Measurements from ENCODE around the gene MRPS14.

The MRPS14 gene

GRCh38 chr1:174996476-174996875 is 26.7 kb downstream of the MRPS14 start:
- no peaks in the 10 kb centered on the region for H3K27me3 ChIP-seq
- peaks cover 0 to 42% (median 12%) of the 10 kb centered on the region in 11 experiments; a peak in 10 of 22 replicates for H3K36me3 ChIP-seq
- no peak overlapping the region for H3K4me3 ChIP-seq
- peaks cover 3 to 15% (median 9%) of the 10 kb centered on the region in 11 experiments; a peak in 17 of 22 replicates for H4K20me1 ChIP-seq
- H3K4me1 ChIP-seq = peaks cover 7 to 22% (median 17%) of the 10 kb centered on the region in 10 experiments
- no peaks in the 10 kb centered on the region; a peak in 4 of 22 replicates for H3K9me3 ChIP-seq (replicated peaks in 1 of 11)
- no peak for TF ChIP-seq Cebpa-rat (IDR thresholded peaks at IDR 0.05)
- H3K9ac ChIP-seq = no peak overlapping the region
- H3K4me2 ChIP-seq = 0 out of 22 replicates have a peak overlapping the region, but pooled peaks of 1 of the 11 experiments have one; percentile 25
- no peak overlapping the region for H3K27ac ChIP-seq

- no peak overlapping the region for H3K4me2 ChIP-seq
Observed at GRCh38 chr1:174995916-174996315, 27.3 kb downstream of the MRPS14 start.

GRCh38 chr1:174995121-174995520 is 28.1 kb downstream of the MRPS14 start:
- Histone ChIP-seq H3K4me3 (no peak overlapping the region), H3K9me3 (replicated peaks in 1 of 11) (no peaks in the 10 kb centered on the region; a peak in 4 of 22 replicates), H3K4me1 (peaks cover 10 to 26% (median 19%) of the 10 kb centered on the region in 10 experiments; a peak in 19 of 20 replicates), H3K27ac (no peak overlapping the region), H4K20me1 (peaks cover 0 to 1% (median 0%) of the 10 kb centered on the region in 11 experiments; a peak in 3 of 22 replicates), H3K9ac (no peak overlapping the region), H3K4me2 (no peak overlapping the region), H3K27me3 (no peaks in the 10 kb centered on the region), H3K36me3 (peaks cover 0 to 40% (median 10%) of the 10 kb centered on the region in 11 experiments; a peak in 9 of 22 replicates)
- no peak for TF ChIP-seq Cebpa-rat (IDR thresholded peaks at IDR 0.05)

More at GRCh38 chr1:174995916-174996315, 27.3 kb downstream of the MRPS14 start:
- no peak overlapping the region for H3K9ac ChIP-seq
- no peaks in the 10 kb centered on the region for H3K27me3 ChIP-seq
- H3K9me3 ChIP-seq (replicated peaks in 1 of 11) = no peaks in the 10 kb centered on the region; a peak in 4 of 22 replicates
- no peak overlapping the region for H3K4me3 ChIP-seq
- peaks cover 0 to 40% (median 10%) of the 10 kb centered on the region in 11 experiments; a peak in 9 of 22 replicates for H3K36me3 ChIP-seq
- peaks cover 4 to 18% (median 12%) of the 10 kb centered on the region in 10 experiments; a peak in 17 of 20 replicates for H3K4me1 ChIP-seq
- H3K27ac ChIP-seq = no peak overlapping the region
- TF ChIP-seq Cebpa-rat (IDR thresholded peaks at IDR 0.05) = no peak
- H4K20me1 ChIP-seq = peaks cover 0 to 9% (median 3%) of the 10 kb centered on the region in 11 experiments; a peak in 10 of 22 replicates

- Histone ChIP-seq H3K9me3 (replicated peaks in 1 of 11) (no peaks in the 10 kb centered on the region; a peak in 4 of 22 replicates), H3K27ac (no peak overlapping the region), H3K9ac (no peak overlapping the region), H4K20me1 (no peaks in the 10 kb centered on the region), H3K4me1 (peaks cover 5 to 23% (median 15%) of the 10 kb centered on the region in 10 experiments; a peak in 19 of 20 replicates), H3K36me3 (peaks cover 0 to 31% (median 12%) of the 10 kb centered on the region in 11 experiments; a peak in 9 of 22 replicates), H3K4me3 (no peak overlapping the region), H3K4me2 (no peak overlapping the region), H3K27me3 (no peaks in the 10 kb centered on the region)
- TF ChIP-seq Cebpa-rat (IDR thresholded peaks at IDR 0.05) = no peak
Observed at GRCh38 chr1:174991473-174991872, 31.8 kb downstream of the MRPS14 start.

- no peaks in the 10 kb centered on the region for H3K27me3 ChIP-seq
- H3K36me3 ChIP-seq = peaks cover 0 to 21% (median 5%) of the 10 kb centered on the region in 11 experiments; a peak in 5 of 22 replicates
- H3K27ac ChIP-seq = peak overlapping the region; percentile 48 to 75 (median 69)
- H3K9me3 ChIP-seq (replicated peaks in 1 of 11) = no peaks in the 10 kb centered on the region
- peak overlapping the region; percentile 46 to 61 (median 54) for H3K4me3 ChIP-seq
- H3K9ac ChIP-seq = peak overlapping the region; percentile 42 to 79 (median 67); a peak in 21 of 22 replicates
- peaks cover 5 to 23% (median 15%) of the 10 kb centered on the region in 10 experiments; a peak in 19 of 20 replicates for H3K4me1 ChIP-seq
- no peaks in the 10 kb centered on the region for H4K20me1 ChIP-seq
- peak overlapping the region; percentile 66 to 89 (median 80) for H3K4me2 ChIP-seq
- TF ChIP-seq Cebpa-rat (IDR thresholded peaks at IDR 0.05) = no peak
Observed at GRCh38 chr1:174990382-174990999, 32.7 kb downstream of the MRPS14 start.

GRCh38 chr1:174989536-174990220 is 33.5 kb downstream of the MRPS14 start:
- H3K9me3 ChIP-seq (replicated peaks in 1 of 11) = no peaks in the 10 kb centered on the region
- H3K36me3 ChIP-seq = peaks cover 0 to 14% (median 4%) of the 10 kb centered on the region in 11 experiments; a peak in 6 of 22 replicates
- H4K20me1 ChIP-seq = no peaks in the 10 kb centered on the region
- H3K9ac ChIP-seq = peak overlapping the region in 9 of 11 experiments; percentile 43 to 79 (median 71); a peak in 11 of 22 replicates
- H3K4me3 ChIP-seq = peak overlapping the region in 7 of 10 experiments; percentile 48 to 57 (median 54); a peak in 12 of 20 replicates
- peak overlapping the region; percentile 66 to 89 (median 80) for H3K4me2 ChIP-seq
- H3K27ac ChIP-seq = peak overlapping the region in 10 of 11 experiments; percentile 48 to 75 (median 69); a peak in 17 of 22 replicates
- H3K27me3 ChIP-seq = no peaks in the 10 kb centered on the region
- peaks cover 5 to 23% (median 15%) of the 10 kb centered on the region in 10 experiments; a peak in 19 of 20 replicates for H3K4me1 ChIP-seq
- TF ChIP-seq Cebpa-rat (IDR thresholded peaks at IDR 0.05) = no peak

GRCh38 chr1:174988986-174989385 is 34.2 kb downstream of the MRPS14 start:
- Histone ChIP-seq H4K20me1 (no peaks in the 10 kb centered on the region), H3K9ac (no peak overlapping the region), H3K4me3 (no peak overlapping the region), H3K4me1 (peaks cover 5 to 23% (median 15%) of the 10 kb centered on the region in 10 experiments; a peak in 19 of 20 replicates), H3K27ac (no peak overlapping the region), H3K36me3 (peaks cover 0 to 12% (median 4%) of the 10 kb centered on the region in 11 experiments; a peak in 6 of 22 replicates), H3K27me3 (no peaks in the 10 kb centered on the region), H3K9me3 (replicated peaks in 1 of 11) (no peaks in the 10 kb centered on the region), H3K4me2 (peak overlapping the region in 3 of 11 experiments; percentile 78 to 81 (median 78); a peak in 2 of 22 replicates)
- TF ChIP-seq Cebpa-rat (IDR thresholded peaks at IDR 0.05) = no peak

GRCh38 chr1:174988539-174988938 is 34.7 kb downstream of the MRPS14 start:
- no peak for TF ChIP-seq Cebpa-rat (IDR thresholded peaks at IDR 0.05)
- Histone ChIP-seq H3K27ac (no peak overlapping the region), H3K4me2 (no peak overlapping the region), H3K36me3 (peaks cover 0 to 9% (median 3%) of the 10 kb centered on the region in 11 experiments; a peak in 6 of 22 replicates), H3K9me3 (replicated peaks in 1 of 11) (no peaks in the 10 kb centered on the region), H3K27me3 (no peaks in the 10 kb centered on the region), H4K20me1 (no peaks in the 10 kb centered on the region), H3K9ac (no peak overlapping the region), H3K4me3 (no peak overlapping the region), H3K4me1 (peaks cover 5 to 23% (median 15%) of the 10 kb centered on the region in 10 experiments; a peak in 19 of 20 replicates)

Data from BLaER1 treated with 17β-estradiol and CSF1 and Interleukin-3, amounts not matched to agents 10 nM and 100 nM (cell line).